GM23338 (cell line): ENCODE data around the gene DVL2. TPM values are rescaled to one million over a fixed set of nuclear protein-coding genes. Genes with fewer than 3 reads are reported as not detected.

Experiments used
- ATAC-seq: fragments of 200-7000 bp; cut with Tn5 transposase; 3 replicates; pipeline ENCODE4 v1.9.1; 2020
- DNase-seq: peaks from one replicate; pipeline ENCODE4 v3.0.0-alpha.2; 2015; ENCODE audit warnings: low spot score
- H2AFZ ChIP-seq: fragments of 200-600 bp; sonication (generic); 2 replicates; pipeline ENCODE4 v1.8.0; 2016; ENCODE audit warnings: antibody characterized with exemption, mild to moderate bottlenecking, moderate library complexity
- H3F3A ChIP-seq: fragments of 200-600 bp; sonication (generic); replicated peaks from 2 replicates; pipeline ENCODE4 v1.8.0; 2017; ENCODE audit warnings: antibody characterized with exemption, mixed run types, low read depth
- H3K27ac ChIP-seq: fragments of 200-600 bp; sonication (generic); 2 replicates; pipeline ENCODE4 v1.6.1; 2016; ENCODE audit warnings: low read depth
- H3K27me3 ChIP-seq: fragments of 200-600 bp; sonication (generic); 2 replicates; pipeline ENCODE4 v1.8.0; 2016; ENCODE audit warnings: mild to moderate bottlenecking, mixed run types, moderate library complexity; ENCODE audit not compliant: insufficient read depth
- H3K36me3 ChIP-seq: fragments of 200-600 bp; sonication (generic); 2 replicates; pipeline ENCODE4 v1.8.0; 2016; ENCODE audit warnings: mild to moderate bottlenecking; ENCODE audit not compliant: insufficient read depth
- H3K4me1 ChIP-seq: fragments of 200-600 bp; sonication (generic); 2 replicates; pipeline ENCODE4 v1.8.0; 2016; ENCODE audit warnings: mild to moderate bottlenecking, moderate library complexity; ENCODE audit not compliant: insufficient read depth
- H3K4me2 ChIP-seq: fragments of 200-600 bp; sonication (generic); 2 replicates; pipeline ENCODE4 v1.7.1; 2017; ENCODE audit warnings: mixed run types
- H3K4me3 ChIP-seq: fragments of 200-600 bp; sonication (generic); 2 replicates; pipeline ENCODE4 v1.6.1; 2016; ENCODE audit warnings: mixed run types
- H3K79me2 ChIP-seq: fragments of 200-600 bp; sonication (generic); replicated peaks from 2 replicates; pipeline ENCODE4 v1.8.0; 2017; ENCODE audit warnings: mild to moderate bottlenecking; ENCODE audit not compliant: insufficient read depth
- H3K9me2 ChIP-seq: fragments of 200-600 bp; sonication (generic); 2 replicates; pipeline ENCODE4 v1.8.0; 2017; ENCODE audit not compliant: insufficient read depth
- H4K20me1 ChIP-seq: fragments of 200-600 bp; sonication (generic); replicated peaks from 2 replicates; pipeline ENCODE4 v1.8.0; 2017; ENCODE audit warnings: mild to moderate bottlenecking; ENCODE audit not compliant: insufficient read depth
- H3K27ac Mint-ChIP-seq: 2 replicates; pipeline ENCODE4 v1.8.0; 2020; ENCODE audit warnings: inconsistent platforms, mild to moderate bottlenecking, moderate library complexity, mixed read lengths
- H3K27me3 Mint-ChIP-seq: 3 replicates; pipeline ENCODE4 v1.8.0; 2022; ENCODE audit warnings: low read depth, mild to moderate bottlenecking, moderate library complexity, mixed read lengths, inconsistent platforms; ENCODE audit not compliant: insufficient read depth, poor library complexity
- H3K36me3 Mint-ChIP-seq: 3 replicates; pipeline ENCODE4 v1.8.0; 2021; ENCODE audit warnings: low read depth, mild to moderate bottlenecking, inconsistent platforms, moderate library complexity, mixed read lengths
- H3K4me1 Mint-ChIP-seq: 3 replicates; pipeline ENCODE4 v1.8.0; 2020; ENCODE audit warnings: mild to moderate bottlenecking, inconsistent platforms, mixed read lengths
- H3K4me3 Mint-ChIP-seq: 3 replicates; pipeline ENCODE4 v1.8.0; 2021; ENCODE audit warnings: moderate library complexity, mild to moderate bottlenecking, inconsistent platforms, mixed read lengths
- H3K9me3 Mint-ChIP-seq: 3 replicates; pipeline ENCODE4 v1.8.0; 2020; ENCODE audit warnings: moderate library complexity, mild to moderate bottlenecking, inconsistent platforms, mixed read lengths
- CREB1 ChIP-seq: fragments of 250-450 bp; sonication (Bioruptor Pico); IDR thresholded peaks from 2 replicates; pipeline ENCODE4 v1.5.0; 2020; ENCODE audit warnings: low read depth, mild to moderate bottlenecking, moderate library complexity
- EZH2 ChIP-seq: fragments of 200-600 bp; sonication (generic); IDR thresholded peaks from one replicate; pipeline ENCODE4 v1.8.0; 2017; ENCODE audit warnings: antibody characterized with exemption, mild to moderate bottlenecking, low read depth; ENCODE audit not compliant: unreplicated experiment
- JUNB ChIP-seq: IDR thresholded peaks from one replicate; pipeline ENCODE4 v1.6.1; 2016; ENCODE audit warnings: antibody characterized with exemption; ENCODE audit not compliant: unreplicated experiment
- POLR2AphosphoS5 ChIP-seq: IDR thresholded peaks from 2 replicates; pipeline ENCODE4 v1.6.1; 2016; ENCODE audit warnings: antibody characterized with exemption, low read depth
- STAT1 ChIP-seq: IDR thresholded peaks from one replicate; pipeline ENCODE4 v1.6.1; 2016; ENCODE audit warnings: antibody characterized with exemption; ENCODE audit not compliant: unreplicated experiment
- ZNF114 ChIP-seq: fragments of 250-450 bp; sonication (Bioruptor Pico); IDR thresholded peaks from 2 replicates; pipeline ENCODE4 v1.5.0; 2020; ENCODE audit warnings: mild to moderate bottlenecking, moderate library complexity
- polyA plus RNA-seq: library from polyadenylated mRNA; unstranded; fragments of >200 nt; fragmentation: Nextera tagmentation; extraction: Ambion mirVana; gene quantifications from 2 replicates; pipeline ENCODE4 v1.2.1, GENCODE V29; 2016
- total RNA-seq: library from RNA; depleted of rRNA; stranded (reverse); fragments of >200 nt; shearing (Covaris generic); gene quantifications from 2 replicates; pipeline ENCODE4 v1.2.3, GENCODE V29; 2014
- TF ChIP-seq, protein P1 (sequence below): fragments of 250-450 bp; sonication (Bioruptor Pico); IDR thresholded peaks from 2 replicates; pipeline ENCODE4 v1.5.0; 2020; ENCODE audit warnings: mild to moderate bottlenecking, moderate library complexity
- TF ChIP-seq, protein P2 (sequence below): IDR thresholded peaks from 2 replicates; pipeline ENCODE4 v1.6.1; 2016; ENCODE audit warnings: antibody characterized with exemption
- TF ChIP-seq, protein P3 (sequence below): IDR thresholded peaks from one replicate; pipeline ENCODE4 v1.6.1; 2018; ENCODE audit warnings: antibody characterized with exemption; ENCODE audit not compliant: unreplicated experiment
- TF ChIP-seq, protein P4 (sequence below), 2 experiments: fragments of 200-600 bp in 1 of 2; sonication (generic) in 1 of 2; conservative IDR thresholded peaks; 2 replicates each; pipeline versions ENCODE4 v1.5.1 to v1.6.1; 2016 to 2017; ENCODE audit warnings: antibody characterized with exemption in 2 of 2, low read depth in 2 of 2, mild to moderate bottlenecking in 2 of 2, moderate library complexity in 1 of 2

The DVL2 gene
- total and polyA plus RNA-seq, 2 experiments from 2014 or later, result 19.7 to 80.6 TPM

DNA sequence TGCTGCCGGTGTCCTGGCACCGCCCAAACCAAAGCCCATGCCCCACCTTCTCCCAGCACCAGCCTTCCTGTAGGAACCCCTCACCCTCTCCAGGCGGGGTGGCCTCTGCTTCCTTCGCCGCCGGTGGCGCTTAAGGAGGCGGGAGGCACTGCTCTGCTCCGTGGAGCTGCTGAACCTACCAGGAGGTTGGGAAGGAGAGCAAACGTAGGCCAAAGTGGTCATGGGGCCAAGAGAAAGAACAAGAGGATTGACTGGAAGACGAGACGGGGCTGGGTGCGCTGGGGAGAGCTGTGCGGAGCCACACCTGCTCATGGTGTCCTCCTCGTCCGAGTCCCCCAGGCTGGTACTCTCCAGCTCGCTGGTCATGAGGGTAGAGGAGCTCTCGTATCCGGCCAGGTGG lies 4.8 kb downstream of the DVL2 start (continued):
- TF ChIP-seq, protein P1, sequence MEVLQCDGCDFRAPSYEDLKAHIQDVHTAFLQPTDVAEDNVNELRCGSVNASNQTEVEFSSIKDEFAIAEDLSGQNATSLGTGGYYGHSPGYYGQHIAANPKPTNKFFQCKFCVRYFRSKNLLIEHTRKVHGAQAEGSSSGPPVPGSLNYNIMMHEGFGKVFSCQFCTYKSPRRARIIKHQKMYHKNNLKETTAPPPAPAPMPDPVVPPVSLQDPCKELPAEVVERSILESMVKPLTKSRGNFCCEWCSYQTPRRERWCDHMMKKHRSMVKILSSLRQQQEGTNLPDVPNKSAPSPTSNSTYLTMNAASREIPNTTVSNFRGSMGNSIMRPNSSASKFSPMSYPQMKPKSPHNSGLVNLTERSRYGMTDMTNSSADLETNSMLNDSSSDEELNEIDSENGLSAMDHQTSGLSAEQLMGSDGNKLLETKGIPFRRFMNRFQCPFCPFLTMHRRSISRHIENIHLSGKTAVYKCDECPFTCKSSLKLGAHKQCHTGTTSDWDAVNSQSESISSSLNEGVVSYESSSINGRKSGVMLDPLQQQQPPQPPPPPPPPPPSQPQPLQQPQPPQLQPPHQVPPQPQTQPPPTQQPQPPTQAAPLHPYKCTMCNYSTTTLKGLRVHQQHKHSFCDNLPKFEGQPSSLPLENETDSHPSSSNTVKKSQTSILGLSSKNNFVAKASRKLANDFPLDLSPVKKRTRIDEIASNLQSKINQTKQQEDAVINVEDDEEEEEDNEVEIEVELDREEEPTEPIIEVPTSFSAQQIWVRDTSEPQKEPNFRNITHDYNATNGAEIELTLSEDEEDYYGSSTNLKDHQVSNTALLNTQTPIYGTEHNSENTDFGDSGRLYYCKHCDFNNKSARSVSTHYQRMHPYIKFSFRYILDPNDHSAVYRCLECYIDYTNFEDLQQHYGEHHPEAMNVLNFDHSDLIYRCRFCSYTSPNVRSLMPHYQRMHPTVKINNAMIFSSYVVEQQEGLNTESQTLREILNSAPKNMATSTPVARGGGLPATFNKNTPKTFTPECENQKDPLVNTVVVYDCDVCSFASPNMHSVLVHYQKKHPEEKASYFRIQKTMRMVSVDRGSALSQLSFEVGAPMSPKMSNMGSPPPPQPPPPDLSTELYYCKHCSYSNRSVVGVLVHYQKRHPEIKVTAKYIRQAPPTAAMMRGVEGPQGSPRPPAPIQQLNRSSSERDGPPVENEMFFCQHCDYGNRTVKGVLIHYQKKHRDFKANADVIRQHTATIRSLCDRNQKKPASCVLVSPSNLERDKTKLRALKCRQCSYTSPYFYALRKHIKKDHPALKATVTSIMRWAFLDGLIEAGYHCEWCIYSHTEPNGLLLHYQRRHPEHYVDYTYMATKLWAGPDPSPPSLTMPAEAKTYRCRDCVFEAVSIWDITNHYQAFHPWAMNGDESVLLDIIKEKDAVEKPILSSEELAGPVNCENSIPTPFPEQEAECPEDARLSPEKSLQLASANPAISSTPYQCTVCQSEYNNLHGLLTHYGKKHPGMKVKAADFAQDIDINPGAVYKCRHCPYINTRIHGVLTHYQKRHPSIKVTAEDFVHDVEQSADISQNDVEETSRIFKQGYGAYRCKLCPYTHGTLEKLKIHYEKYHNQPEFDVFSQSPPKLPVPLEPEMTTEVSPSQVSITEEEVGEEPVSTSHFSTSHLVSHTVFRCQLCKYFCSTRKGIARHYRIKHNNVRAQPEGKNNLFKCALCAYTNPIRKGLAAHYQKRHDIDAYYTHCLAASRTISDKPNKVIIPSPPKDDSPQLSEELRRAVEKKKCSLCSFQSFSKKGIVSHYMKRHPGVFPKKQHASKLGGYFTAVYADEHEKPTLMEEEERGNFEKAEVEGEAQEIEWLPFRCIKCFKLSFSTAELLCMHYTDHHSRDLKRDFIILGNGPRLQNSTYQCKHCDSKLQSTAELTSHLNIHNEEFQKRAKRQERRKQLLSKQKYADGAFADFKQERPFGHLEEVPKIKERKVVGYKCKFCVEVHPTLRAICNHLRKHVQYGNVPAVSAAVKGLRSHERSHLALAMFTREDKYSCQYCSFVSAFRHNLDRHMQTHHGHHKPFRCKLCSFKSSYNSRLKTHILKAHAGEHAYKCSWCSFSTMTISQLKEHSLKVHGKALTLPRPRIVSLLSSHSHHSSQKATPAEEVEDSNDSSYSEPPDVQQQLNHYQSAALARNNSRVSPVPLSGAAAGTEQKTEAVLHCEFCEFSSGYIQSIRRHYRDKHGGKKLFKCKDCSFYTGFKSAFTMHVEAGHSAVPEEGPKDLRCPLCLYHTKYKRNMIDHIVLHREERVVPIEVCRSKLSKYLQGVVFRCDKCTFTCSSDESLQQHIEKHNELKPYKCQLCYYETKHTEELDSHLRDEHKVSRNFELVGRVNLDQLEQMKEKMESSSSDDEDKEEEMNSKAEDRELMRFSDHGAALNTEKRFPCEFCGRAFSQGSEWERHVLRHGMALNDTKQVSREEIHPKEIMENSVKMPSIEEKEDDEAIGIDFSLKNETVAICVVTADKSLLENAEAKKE (CRISPR knock-in tag), result no peak
- TF ChIP-seq, protein P2, sequence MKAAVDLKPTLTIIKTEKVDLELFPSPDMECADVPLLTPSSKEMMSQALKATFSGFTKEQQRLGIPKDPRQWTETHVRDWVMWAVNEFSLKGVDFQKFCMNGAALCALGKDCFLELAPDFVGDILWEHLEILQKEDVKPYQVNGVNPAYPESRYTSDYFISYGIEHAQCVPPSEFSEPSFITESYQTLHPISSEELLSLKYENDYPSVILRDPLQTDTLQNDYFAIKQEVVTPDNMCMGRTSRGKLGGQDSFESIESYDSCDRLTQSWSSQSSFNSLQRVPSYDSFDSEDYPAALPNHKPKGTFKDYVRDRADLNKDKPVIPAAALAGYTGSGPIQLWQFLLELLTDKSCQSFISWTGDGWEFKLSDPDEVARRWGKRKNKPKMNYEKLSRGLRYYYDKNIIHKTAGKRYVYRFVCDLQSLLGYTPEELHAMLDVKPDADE, result no peak
- no peak for TF ChIP-seq STAT1
- TF ChIP-seq EZH2, result no peak
- no peak for TF ChIP-seq JUNB
- TF ChIP-seq ZNF114 (CRISPR knock-in tag), result no peak

DNA sequence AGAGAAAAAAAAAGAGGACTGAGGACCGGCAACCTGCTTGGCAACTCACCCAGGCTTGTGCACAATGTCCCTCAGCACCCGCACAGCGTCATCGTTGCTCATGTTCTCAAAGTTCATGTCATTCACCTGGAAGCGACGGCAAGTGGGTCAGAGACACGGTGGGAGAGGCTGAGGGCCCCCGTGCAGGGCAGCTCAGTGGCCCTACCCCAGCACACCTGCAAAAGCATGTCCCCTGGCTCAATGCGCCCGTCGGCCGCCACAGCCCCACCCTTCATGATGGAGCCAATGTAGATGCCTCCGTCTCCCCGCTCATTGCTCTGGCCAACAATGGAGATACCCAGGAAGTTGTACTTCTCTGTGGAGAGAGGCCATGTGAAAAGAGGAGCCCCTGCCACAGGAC lies 5.4 kb downstream of the DVL2 start:
- H3K36me3 ChIP-seq, result peaks cover 4% of the 10 kb centered on the region; the same call in 1 of the 2 replicates
- H3K27ac Mint-ChIP-seq, result no peak overlapping the region
- no peak overlapping the region for H3K4me3 Mint-ChIP-seq
- TF ChIP-seq ZNF114 (CRISPR knock-in tag), result no peak
- TF ChIP-seq, protein P3, sequence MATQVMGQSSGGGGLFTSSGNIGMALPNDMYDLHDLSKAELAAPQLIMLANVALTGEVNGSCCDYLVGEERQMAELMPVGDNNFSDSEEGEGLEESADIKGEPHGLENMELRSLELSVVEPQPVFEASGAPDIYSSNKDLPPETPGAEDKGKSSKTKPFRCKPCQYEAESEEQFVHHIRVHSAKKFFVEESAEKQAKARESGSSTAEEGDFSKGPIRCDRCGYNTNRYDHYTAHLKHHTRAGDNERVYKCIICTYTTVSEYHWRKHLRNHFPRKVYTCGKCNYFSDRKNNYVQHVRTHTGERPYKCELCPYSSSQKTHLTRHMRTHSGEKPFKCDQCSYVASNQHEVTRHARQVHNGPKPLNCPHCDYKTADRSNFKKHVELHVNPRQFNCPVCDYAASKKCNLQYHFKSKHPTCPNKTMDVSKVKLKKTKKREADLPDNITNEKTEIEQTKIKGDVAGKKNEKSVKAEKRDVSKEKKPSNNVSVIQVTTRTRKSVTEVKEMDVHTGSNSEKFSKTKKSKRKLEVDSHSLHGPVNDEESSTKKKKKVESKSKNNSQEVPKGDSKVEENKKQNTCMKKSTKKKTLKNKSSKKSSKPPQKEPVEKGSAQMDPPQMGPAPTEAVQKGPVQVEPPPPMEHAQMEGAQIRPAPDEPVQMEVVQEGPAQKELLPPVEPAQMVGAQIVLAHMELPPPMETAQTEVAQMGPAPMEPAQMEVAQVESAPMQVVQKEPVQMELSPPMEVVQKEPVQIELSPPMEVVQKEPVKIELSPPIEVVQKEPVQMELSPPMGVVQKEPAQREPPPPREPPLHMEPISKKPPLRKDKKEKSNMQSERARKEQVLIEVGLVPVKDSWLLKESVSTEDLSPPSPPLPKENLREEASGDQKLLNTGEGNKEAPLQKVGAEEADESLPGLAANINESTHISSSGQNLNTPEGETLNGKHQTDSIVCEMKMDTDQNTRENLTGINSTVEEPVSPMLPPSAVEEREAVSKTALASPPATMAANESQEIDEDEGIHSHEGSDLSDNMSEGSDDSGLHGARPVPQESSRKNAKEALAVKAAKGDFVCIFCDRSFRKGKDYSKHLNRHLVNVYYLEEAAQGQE, result no peak
- TF ChIP-seq CREB1, result no peak
- no peak for TF ChIP-seq EZH2
- TF ChIP-seq, protein P2, result no peak
- TF ChIP-seq POLR2AphosphoS5, result no peak
- TF ChIP-seq, protein P4, sequence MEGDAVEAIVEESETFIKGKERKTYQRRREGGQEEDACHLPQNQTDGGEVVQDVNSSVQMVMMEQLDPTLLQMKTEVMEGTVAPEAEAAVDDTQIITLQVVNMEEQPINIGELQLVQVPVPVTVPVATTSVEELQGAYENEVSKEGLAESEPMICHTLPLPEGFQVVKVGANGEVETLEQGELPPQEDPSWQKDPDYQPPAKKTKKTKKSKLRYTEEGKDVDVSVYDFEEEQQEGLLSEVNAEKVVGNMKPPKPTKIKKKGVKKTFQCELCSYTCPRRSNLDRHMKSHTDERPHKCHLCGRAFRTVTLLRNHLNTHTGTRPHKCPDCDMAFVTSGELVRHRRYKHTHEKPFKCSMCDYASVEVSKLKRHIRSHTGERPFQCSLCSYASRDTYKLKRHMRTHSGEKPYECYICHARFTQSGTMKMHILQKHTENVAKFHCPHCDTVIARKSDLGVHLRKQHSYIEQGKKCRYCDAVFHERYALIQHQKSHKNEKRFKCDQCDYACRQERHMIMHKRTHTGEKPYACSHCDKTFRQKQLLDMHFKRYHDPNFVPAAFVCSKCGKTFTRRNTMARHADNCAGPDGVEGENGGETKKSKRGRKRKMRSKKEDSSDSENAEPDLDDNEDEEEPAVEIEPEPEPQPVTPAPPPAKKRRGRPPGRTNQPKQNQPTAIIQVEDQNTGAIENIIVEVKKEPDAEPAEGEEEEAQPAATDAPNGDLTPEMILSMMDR (conservative IDR thresholded peaks at IDR 0.05; ENCODE audit: low read depth in 2 of 2), result no peak

More for the DNA sequence above, 5.4 kb downstream of the DVL2 start:
- ATAC-seq (no peak), DNase-seq (no peak)
- Histone ChIP-seq H3K4me1 (peaks cover 15% of the 10 kb centered on the region; the same call in 1 of the 2 replicates), H4K20me1 (peaks cover 37% of the 10 kb centered on the region), H3K27me3 (no peaks in the 10 kb centered on the region), H3K9me2 (no peaks in the 10 kb centered on the region), H3K27ac (no peak overlapping the region), H3F3A (peaks cover 2% of the 10 kb centered on the region; the same call in 1 of the 2 replicates), H3K79me2 (peaks cover 41% of the 10 kb centered on the region), H3K4me3 (no peak overlapping the region), H2AFZ (no peak overlapping the region), H3K4me2 (no peak overlapping the region)
- Mint-ChIP-seq H3K4me1 (peaks cover 16% of the 10 kb centered on the region), H3K36me3 (peaks cover 65% of the 10 kb centered on the region), H3K27me3 (peaks cover 13% of the 10 kb centered on the region), H3K9me3 (no peaks in the 10 kb centered on the region)
